Liver (tissue), 9 donors: Measurements from ENCODE around the gene KXD1. TPM values are rescaled to one million over a fixed set of nuclear protein-coding genes. Genes with fewer than 3 reads are reported as not detected.

Source experiments
- DNase-seq: peaks from one replicate; pipeline ENCODE4 v3.0.0-alpha.2; 2017; ENCODE audit warnings: low spot score
- H3K27ac ChIP-seq, 2 donors: one replicate each; pipeline ENCODE4 v1.7.0; 2013; ENCODE audit warnings: inconsistent platforms in 2 of 2, low read length in 2 of 2, control low read depth in 1 of 2, low read depth in 1 of 2, mild to moderate bottlenecking in 1 of 2
- H3K27me3 ChIP-seq, 4 donors: one replicate each; pipeline versions ENCODE4 v1.6.1 to v1.7.0; 2013; ENCODE audit warnings: low read length in 3 of 4, inconsistent platforms in 1 of 4, mild to moderate bottlenecking in 1 of 4, moderate library complexity in 1 of 4; ENCODE audit not compliant: control insufficient read depth in 4 of 4, insufficient read depth in 4 of 4
- H3K36me3 ChIP-seq, 4 donors: one replicate each; pipeline versions ENCODE4 v1.6.1 to v1.7.0; 2013; ENCODE audit warnings: low read length in 3 of 4, mild to moderate bottlenecking in 3 of 4, low read depth in 1 of 4, moderate library complexity in 1 of 4; ENCODE audit not compliant: control insufficient read depth in 4 of 4, insufficient read depth in 3 of 4
- H3K4me1 ChIP-seq, 4 donors: one replicate each; pipeline versions ENCODE4 v1.6.1 to v1.7.0; 2013; ENCODE audit warnings: low read length in 3 of 4, mild to moderate bottlenecking in 3 of 4, moderate library complexity in 1 of 4; ENCODE audit not compliant: control insufficient read depth in 4 of 4, insufficient read depth in 4 of 4
- H3K4me3 ChIP-seq, 3 donors: one replicate each; pipeline versions ENCODE4 v1.6.1 to v1.7.0; 2013; ENCODE audit warnings: low read length in 3 of 3, control low read depth in 1 of 3, low read depth in 1 of 3, mild to moderate bottlenecking in 1 of 3
- H3K9ac ChIP-seq, 2 donors: one replicate each; pipeline ENCODE4 v1.7.0; 2013; ENCODE audit warnings: low read length in 2 of 2, mild to moderate bottlenecking in 2 of 2, moderate library complexity in 2 of 2, control low read depth in 1 of 2, low read depth in 1 of 2
- H3K9me3 ChIP-seq, 4 donors: one replicate each; pipeline versions ENCODE4 v1.6.1 to v1.7.0; 2013; ENCODE audit warnings: low read length in 3 of 4; ENCODE audit not compliant: control insufficient read depth in 4 of 4
- ATF3 ChIP-seq: IDR thresholded peaks from 2 replicates; pipeline ENCODE4 v1.6.1; 2016; ENCODE audit warnings: antibody characterized with exemption
- CTCF ChIP-seq: fragments of 150-350 bp; IDR thresholded peaks from 2 replicates; pipeline ENCODE4 v1.5.1; 2017; ENCODE audit warnings: improper control_type of control experiment, low read depth, low read length; ENCODE audit not compliant: missing input control
- EGR1 ChIP-seq, 2 donors: IDR thresholded peaks; 2 replicates each; pipeline ENCODE4 v1.6.1; 2016 to 2018; ENCODE audit warnings: antibody characterized with exemption in 2 of 2, low read depth in 2 of 2
- FOXA1 ChIP-seq: IDR thresholded peaks from 2 replicates; pipeline ENCODE4 v1.6.1; 2016; ENCODE audit warnings: antibody characterized with exemption
- GABPA ChIP-seq, 2 donors: IDR thresholded peaks in 1 of 2; conservative IDR thresholded peaks in 1 of 2; 2 replicates each; pipeline ENCODE4 v1.6.1; 2016; ENCODE audit warnings: antibody characterized with exemption in 2 of 2, mild to moderate bottlenecking in 1 of 2, moderate library complexity in 1 of 2
- HNF4A ChIP-seq, 2 donors: conservative IDR thresholded peaks; 2 replicates each; pipeline ENCODE4 v1.6.1; 2016; ENCODE audit warnings: antibody characterized with exemption in 2 of 2, mild to moderate bottlenecking in 2 of 2
- HNF4G ChIP-seq: IDR thresholded peaks from 2 replicates; pipeline ENCODE4 v1.6.1; 2016; ENCODE audit warnings: antibody characterized with exemption
- JUND ChIP-seq, 2 donors: IDR thresholded peaks; 2 replicates each; pipeline ENCODE4 v1.6.1; 2016; ENCODE audit warnings: antibody characterized with exemption in 2 of 2
- MAX ChIP-seq: IDR thresholded peaks from 2 replicates; pipeline ENCODE4 v1.6.1; 2016; ENCODE audit warnings: antibody characterized with exemption
- RAD21 ChIP-seq, 2 donors: IDR thresholded peaks; 2 replicates each; pipeline ENCODE4 v1.6.1; 2016; ENCODE audit warnings: antibody characterized with exemption in 2 of 2, mild to moderate bottlenecking in 2 of 2
- REST ChIP-seq: IDR thresholded peaks from 2 replicates; pipeline ENCODE4 v1.6.1; 2016; ENCODE audit warnings: antibody characterized with exemption, mild to moderate bottlenecking
- RXRA ChIP-seq, 2 donors: IDR thresholded peaks; 2 replicates each; pipeline ENCODE4 v1.6.1; 2017 to 2018; ENCODE audit warnings: antibody characterized with exemption in 2 of 2, mild to moderate bottlenecking in 1 of 2
- SP1 ChIP-seq: IDR thresholded peaks from 2 replicates; pipeline ENCODE4 v1.6.1; 2018; ENCODE audit warnings: antibody characterized with exemption, mild to moderate bottlenecking
- TAF1 ChIP-seq: conservative IDR thresholded peaks from 2 replicates; pipeline ENCODE4 v1.6.1; 2016; ENCODE audit warnings: antibody characterized with exemption, mild to moderate bottlenecking
- YY1 ChIP-seq: IDR thresholded peaks from 2 replicates; pipeline ENCODE4 v1.6.1; 2016; ENCODE audit warnings: antibody characterized with exemption, mild to moderate bottlenecking
- ZBTB33 ChIP-seq: IDR thresholded peaks from 2 replicates; pipeline ENCODE4 v1.6.1; 2016; ENCODE audit warnings: antibody characterized with exemption
- WGBS: extraction: QIAGEN DNeasy Blood & Tissue Kit; methylation state at CpG from one replicate; pipeline ENCODE4 v1.1.7; 2013; 5-methylcytosine and 5-hydroxymethylcytosine counted together
- polyA plus RNA-seq, 2 donors: library from polyadenylated mRNA; stranded (reverse) in 1 of 2; unstranded in 1 of 2; fragments of 200-250 nt in 1 of 2; fragments of >200 nt in 1 of 2; fragmentation: Nextera tagmentation in 1 of 2; extraction: Ambion mirVana in 1 of 2; gene quantifications; one replicate each; pipeline versions ENCODE4 v1.2.1 to v1.2.3, GENCODE V29; 2013 to 2015
- total RNA-seq, 2 donors: library from RNA; depleted of rRNA; stranded (reverse); fragments of >200 nt; gene quantifications; one replicate each; pipeline ENCODE4 v1.2.3, GENCODE V29; 2014
- donor health status: healthy.
- donor health status: healthy.
- donor health status: healthy.
- donor health status: healthy.
- donor health status: healthy.

KXD1 gene
- total and polyA plus RNA-seq, 4 donors, result 31.8 to 53.6 (median 43.4) TPM

- peaks cover 0 to 19% (median 7%) of the 10 kb centered on the region in 4 donors for H3K4me1 ChIP-seq
Observed at GRCh38 chr19:18608805-18609716, 51.4 kb downstream of the KXD1 start.

GRCh38 chr19:18609717-18610051 lies 52.0 kb downstream of the KXD1 start:
- DNase-seq, result no peak
- Histone ChIP-seq H3K27me3 (peaks cover 7 to 18% (median 16%) of the 10 kb centered on the region in 4 donors), H3K9me3 (no peaks in the 10 kb centered on the region), H3K4me1 (peaks cover 0 to 19% (median 7%) of the 10 kb centered on the region in 4 donors), H3K36me3 (no peaks in the 10 kb centered on the region), H3K4me3 (no peak overlapping the region), H3K27ac (no peak overlapping the region), H3K9ac (no peak overlapping the region)
- WGBS, result 29% methylated on average over 2 of the region's 2 CpGs
- TF ChIP-seq FOXA1, result no peak
- no peak for TF ChIP-seq CTCF
- TF ChIP-seq YY1, result no peak
- no peak for TF ChIP-seq RAD21 (IDR thresholded peaks at IDR 0.05)
- TF ChIP-seq JUND (IDR thresholded peaks at IDR 0.05), result no peak
- no peak for TF ChIP-seq REST
- TF ChIP-seq GABPA (IDR thresholded peaks at IDR 0.05 in 1 of 2, conservative IDR thresholded peaks at IDR 0.05 in 1 of 2), result no peak
- no peak for TF ChIP-seq HNF4G
- no peak for TF ChIP-seq ZBTB33
- no peak for TF ChIP-seq RXRA (IDR thresholded peaks at IDR 0.05)
- no peak for TF ChIP-seq EGR1 (IDR thresholded peaks at IDR 0.05; ENCODE audit: low read depth in 2 of 2)
- no peak for TF ChIP-seq HNF4A (conservative IDR thresholded peaks at IDR 0.05)
- TF ChIP-seq MAX, result no peak
- no peak for TF ChIP-seq SP1
- TF ChIP-seq ATF3, result no peak
- no peak for TF ChIP-seq TAF1

More at GRCh38 chr19:18608805-18609716, 51.4 kb downstream of the KXD1 start:
- Histone ChIP-seq H3K9ac (no peak overlapping the region), H3K27ac (no peak overlapping the region), H3K4me3 (no peak overlapping the region), H3K36me3 (no peaks in the 10 kb centered on the region), H3K9me3 (no peaks in the 10 kb centered on the region), H3K27me3 (peaks cover 8 to 17% (median 13%) of the 10 kb centered on the region in 4 donors)
- TF ChIP-seq JUND (IDR thresholded peaks at IDR 0.05), result no peak
- no peak for TF ChIP-seq YY1
- no peak for DNase-seq
- 37% methylated on average over 9 of the region's 9 CpGs for WGBS
